H54 (cell line): ENCODE results near the gene IQGAP3.

Source experiments
- DNase-seq: peaks from one replicate; pipeline ENCODE4 v3.0.0; 2011; ENCODE audit warnings: low spot score, mixed read lengths; ENCODE audit not compliant: insufficient read length
- FAIRE-seq: peaks from 3 replicates; lab custom pipeline; 2011; peaks lifted over from hg19 to GRCh38; lab: Jason Lieb, UNC
- POLR2A ChIP-seq: IDR thresholded peaks from 2 replicates; pipeline ENCODE4 v1.6.1; 2011; ENCODE audit warnings: low read depth, mild to moderate bottlenecking, low read length

IQGAP3 gene

GRCh38 chr1:156502391-156502893, 69.9 kb downstream of the IQGAP3 start:
- FAIRE-seq (no peak), DNase-seq (no peak)
- TF ChIP-seq POLR2A, result no peak; the same call in 1 of the 2 replicates

- no peak for FAIRE-seq
Observed at GRCh38 chr1:156500793-156501506, 71.4 kb downstream of the IQGAP3 start.

GRCh38 chr1:156500543-156500792, 71.9 kb downstream of the IQGAP3 start, which contains the start of gene MEF2D:
Gene MEF2D (minus strand): TSS chr1:156500775. CDS start chr1:156483292, 17,483 bp downstream.
- DNase-seq (no peak), FAIRE-seq (no peak)
- TF ChIP-seq POLR2A, result no peak

More at GRCh38 chr1:156500793-156501506, 71.4 kb downstream of the IQGAP3 start:
- peak; percentile 96 for DNase-seq
- TF ChIP-seq POLR2A, result peak; percentile 71

GRCh38 chr1:156499842-156500542, 72.4 kb downstream of the IQGAP3 start:
- FAIRE-seq (no peak), DNase-seq (no peak)
- TF ChIP-seq POLR2A, result no peak

- TF ChIP-seq POLR2A, result no peak
- no peak for DNase-seq
Observed at GRCh38 chr1:156499194-156499841, 73.0 kb downstream of the IQGAP3 start.

GRCh38 chr1:156498432-156499193, 73.8 kb downstream of the IQGAP3 start:
- FAIRE-seq, result no peak
- TF ChIP-seq POLR2A, result peak; percentile 77
- no peak for DNase-seq

More at GRCh38 chr1:156499194-156499841, 73.0 kb downstream of the IQGAP3 start:
- no peak for FAIRE-seq

GRCh38 chr1:156497743-156498431, 74.5 kb downstream of the IQGAP3 start:
- DNase-seq (no peak), FAIRE-seq (no peak)
- TF ChIP-seq POLR2A, result no peak

DNA sequence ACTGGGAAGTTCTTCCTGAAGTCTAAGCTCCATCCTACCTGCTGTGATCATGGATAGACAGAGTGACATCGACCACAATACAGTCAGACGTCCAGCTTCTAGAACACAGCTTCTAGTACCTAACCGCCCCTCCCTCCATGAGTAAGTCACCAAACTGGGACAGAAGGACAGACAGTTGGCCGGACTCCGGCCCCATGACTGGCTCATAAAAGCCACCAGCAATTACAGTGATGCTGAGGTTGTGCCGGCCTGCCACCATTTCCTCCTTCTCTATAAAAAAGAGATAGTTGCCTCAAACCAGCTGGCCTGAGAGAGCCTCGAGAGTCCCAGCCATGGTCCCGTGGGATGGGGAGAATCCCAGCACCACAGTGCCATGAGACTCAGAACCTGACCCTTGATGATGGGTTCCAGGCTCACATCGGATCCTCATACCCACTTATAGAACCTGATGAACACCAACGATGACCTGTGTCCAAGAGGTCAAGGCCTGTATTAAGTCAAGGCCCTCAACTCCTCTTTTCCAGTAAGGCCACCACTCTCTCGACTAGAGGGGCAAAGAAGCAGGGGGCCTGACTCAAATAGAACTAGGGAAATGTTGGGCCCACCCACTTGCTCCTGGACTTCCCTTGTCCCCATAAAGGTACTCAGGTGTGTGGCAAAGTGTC, 75.2 kb downstream of the IQGAP3 start:
- no peak for TF ChIP-seq POLR2A
- FAIRE-seq (no peak), DNase-seq (no peak)

GRCh38 chr1:156496211-156496761, 76.1 kb downstream of the IQGAP3 start:
- DNase-seq (no peak), FAIRE-seq (no peak)
- TF ChIP-seq POLR2A, result no peak

GRCh38 chr1:156495401-156496140, 76.8 kb downstream of the IQGAP3 start:
- TF ChIP-seq POLR2A, result no peak
- no peak for FAIRE-seq
- DNase-seq, result no peak

GRCh38 chr1:156494309-156494895, 78.0 kb downstream of the IQGAP3 start:
- no peak for DNase-seq
- TF ChIP-seq POLR2A, result no peak
- no peak for FAIRE-seq
